AG04450 (cell line): Measurements from ENCODE around the gene SP110. TPM values are rescaled to one million over a fixed set of nuclear protein-coding genes. Genes with fewer than 3 reads are reported as not detected.

Source experiments
- CTCF ChIA-PET: fragments of 300-600, 350-600 bp; formaldehyde crosslinking; extraction: SDS; loops from one replicate; lab custom pipeline; 2022; ENCODE audit warnings: antibody characterized with exemption, inconsistent platforms; lab: Charles Lee
- POLR2A ChIA-PET: fragments of 350-600 bp; formaldehyde crosslinking; extraction: SDS; loops from one replicate; lab custom pipeline; 2021; ENCODE audit warnings: antibody characterized with exemption, inconsistent platforms; lab: Yijun Ruan, JAX
- DNase-seq: peaks from one replicate; pipeline ENCODE4 v3.0.0-alpha.2; 2011; ENCODE audit warnings: low read depth, low spot score
- H3K27ac ChIP-seq: one replicate; pipeline ENCODE4 v1.5.1; 2012; ENCODE audit warnings: low read depth, low read length, control low read depth
- H3K27me3 ChIP-seq: one replicate; pipeline ENCODE4 v1.6.0; 2012; ENCODE audit warnings: low read length; ENCODE audit not compliant: control insufficient read depth, insufficient read depth
- H3K4me3 ChIP-seq: 2 replicates; pipeline ENCODE4 v1.5.1; 2011; ENCODE audit warnings: mild to moderate bottlenecking, low read depth, low read length, control low read depth
- H3K9me3 ChIP-seq: 2 replicates; pipeline ENCODE4 v1.5.1; 2012; ENCODE audit warnings: low read length; ENCODE audit not compliant: control insufficient read depth, insufficient read depth
- CTCF ChIP-seq: IDR thresholded peaks from 2 replicates; pipeline ENCODE4 v1.5.1; 2011; ENCODE audit warnings: low read depth, low read length, control low read depth, inconsistent platforms
- polyA plus RNA-seq: library from polyadenylated mRNA; depleted of rRNA; stranded (reverse); fragments of >200 nt; gene quantifications from 2 replicates; pipeline ENCODE4 v1.2.3, GENCODE V29; 2011

Gene SP110
- polyA plus RNA-seq, 1 experiment, result 7.8 TPM

- Histone ChIP-seq H3K27ac (no peak overlapping the region), H3K9me3 (no peaks in the 10 kb centered on the region), H3K4me3 (no peak overlapping the region), H3K27me3 (no peaks in the 10 kb centered on the region)
- CTCF ChIA-PET, result no interaction called here
- no peak for TF ChIP-seq CTCF
- DNase-seq, result no peak
- POLR2A ChIA-PET, result no interaction called here
Measured at GRCh38 chr2:230254152-230254881, 34.5 kb upstream of the SP110 start.

DNA sequence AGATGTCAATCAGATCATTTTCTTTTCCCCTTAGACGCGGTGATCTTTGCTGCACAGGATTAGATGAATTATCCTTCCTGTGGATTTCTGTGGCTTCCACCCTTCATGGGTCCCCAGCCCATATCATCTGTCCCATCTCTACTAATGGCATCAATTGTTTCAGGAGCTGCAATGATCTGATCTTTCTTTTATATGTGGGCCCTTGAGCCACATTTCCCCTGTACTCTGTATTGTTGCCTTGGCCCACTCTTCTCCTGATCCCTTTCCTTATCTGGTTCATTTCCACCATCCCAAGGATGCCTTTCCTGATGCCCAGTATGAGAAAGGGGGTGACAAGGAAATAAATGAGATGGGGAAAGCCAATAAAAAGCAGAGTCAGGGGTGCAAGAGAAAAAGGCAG, 30.4 kb upstream of the SP110 start:
- Histone ChIP-seq H3K4me3 (no peak overlapping the region), H3K27ac (no peak overlapping the region), H3K27me3 (no peaks in the 10 kb centered on the region), H3K9me3 (no peaks in the 10 kb centered on the region)
- no peak for DNase-seq
- CTCF ChIA-PET, result no interaction called here
- TF ChIP-seq CTCF, result no peak
- POLR2A ChIA-PET, result no interaction called here

GRCh38 chr2:230246206-230246605, 26.4 kb upstream of the SP110 start:
- CTCF ChIA-PET, result no interaction called here
- no peak for DNase-seq
- no peak for TF ChIP-seq CTCF
- Histone ChIP-seq H3K9me3 (no peaks in the 10 kb centered on the region), H3K27me3 (no peaks in the 10 kb centered on the region), H3K4me3 (no peak overlapping the region), H3K27ac (no peak overlapping the region)
- POLR2A ChIA-PET, result no interaction called here

DNA sequence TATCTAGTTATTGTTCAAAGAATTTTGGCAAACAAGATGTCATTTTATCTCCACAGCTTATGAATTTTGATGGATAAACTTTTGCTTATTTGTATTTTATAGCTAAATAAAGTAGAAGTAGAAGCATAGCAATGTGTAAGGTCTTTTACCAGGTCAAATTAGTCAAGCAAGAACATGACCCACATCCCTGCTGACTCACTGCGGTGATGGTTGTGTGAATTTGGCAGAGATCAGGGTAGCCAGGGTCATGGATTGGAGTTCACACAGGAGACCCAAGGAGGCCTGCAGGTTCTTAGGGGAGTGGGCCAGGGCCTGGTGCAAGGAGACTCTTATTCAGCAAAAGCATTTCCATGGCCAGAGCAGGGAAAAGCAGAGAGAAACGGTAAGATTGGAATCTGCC, 24.4 kb upstream of the SP110 start:
- POLR2A ChIA-PET, result interaction anchor here (0.6 kb wide), 1 partner anchor 371 kb away, joined by 3 read pairs; no protein-coding TSS in a partner anchor
- CTCF ChIA-PET, result no interaction called here
- DNase-seq, result no peak
- no peak overlapping the region for H3K27ac ChIP-seq
- TF ChIP-seq CTCF, result no peak
- no peaks in the 10 kb centered on the region for H3K9me3 ChIP-seq
- H3K4me3 ChIP-seq, result no peak overlapping the region
- H3K27me3 ChIP-seq, result no peaks in the 10 kb centered on the region

GRCh38 chr2:230234845-230235244, 15.1 kb upstream of the SP110 start:
- DNase-seq, result no peak
- Histone ChIP-seq H3K27ac (no peak overlapping the region), H3K9me3 (no peaks in the 10 kb centered on the region; the same call in 1 of the 2 replicates), H3K27me3 (no peaks in the 10 kb centered on the region), H3K4me3 (no peak overlapping the region)
- no peak for TF ChIP-seq CTCF
- ChIA-PET POLR2A (no interaction called here), CTCF (no interaction called here)
